ENCODE data around the gene SLC25A20.
A peak's percentile ranks its signal among the peaks of the same experiment; 100 is the strongest.

Gene SLC25A20

DNA sequence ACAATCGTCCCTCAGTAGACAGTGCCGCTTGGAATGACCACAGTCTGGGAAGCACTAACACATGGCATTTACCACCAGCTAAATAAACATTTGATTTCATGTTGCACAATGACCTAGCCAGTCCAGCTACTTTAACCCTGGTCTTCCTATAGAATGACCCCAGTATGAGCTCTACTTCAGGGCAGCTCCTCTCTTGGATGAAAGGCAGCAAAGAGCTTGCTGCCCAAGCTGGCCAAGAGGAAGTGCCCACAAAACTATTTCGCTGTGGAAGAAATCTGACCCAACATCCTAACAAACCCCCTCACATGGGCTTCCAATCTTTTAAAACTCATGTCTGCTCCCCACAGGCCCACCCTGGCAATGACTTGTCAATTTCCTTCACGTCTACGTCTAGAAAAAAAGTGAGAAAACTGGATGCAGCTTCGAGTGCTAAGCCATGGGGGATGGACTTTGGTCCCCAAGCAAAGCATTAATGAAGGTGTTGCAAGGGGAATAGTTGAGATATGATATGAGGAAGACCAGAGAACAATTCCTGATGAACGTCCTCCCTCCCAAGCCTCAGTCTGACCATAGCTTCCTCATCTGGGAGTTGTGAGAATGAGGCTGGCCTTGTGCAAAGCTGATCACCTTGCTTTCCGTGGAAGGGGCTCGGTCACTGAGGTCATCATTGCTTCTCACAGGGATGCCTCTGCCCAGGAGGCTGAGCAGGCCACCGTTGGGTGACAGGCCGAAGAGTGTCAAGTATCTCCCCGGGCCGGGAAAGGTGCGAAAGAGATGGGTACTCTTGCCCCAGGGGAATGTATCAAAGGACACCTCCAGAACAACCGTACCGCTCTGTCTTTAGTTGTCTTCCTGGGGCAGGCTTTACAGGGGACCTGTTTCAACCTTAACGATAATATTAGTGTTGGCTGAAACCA, 964 bp downstream of the SLC25A20 start:
- no peak for DNase-seq

DNA sequence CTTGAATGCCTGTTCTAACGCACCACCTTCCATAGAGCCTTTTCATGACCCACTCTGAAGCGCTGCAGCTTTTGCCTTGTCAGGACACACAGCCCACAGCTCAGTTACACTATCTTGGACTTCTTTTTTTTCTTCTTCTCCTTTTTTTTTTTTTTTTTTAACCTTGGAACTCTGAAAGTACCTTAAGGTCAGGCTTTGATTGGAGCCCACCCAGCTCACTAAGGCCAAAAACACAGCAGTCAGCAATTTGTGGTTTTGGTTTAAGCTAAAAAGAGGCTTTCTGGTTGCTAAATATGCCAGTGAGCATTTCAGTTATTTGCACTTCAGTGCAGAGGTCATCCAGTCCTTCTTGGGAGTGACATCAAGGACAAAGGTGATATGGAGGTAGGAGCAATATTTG, 1.7 kb downstream of the SLC25A20 start:
- no peak for DNase-seq

DNA sequence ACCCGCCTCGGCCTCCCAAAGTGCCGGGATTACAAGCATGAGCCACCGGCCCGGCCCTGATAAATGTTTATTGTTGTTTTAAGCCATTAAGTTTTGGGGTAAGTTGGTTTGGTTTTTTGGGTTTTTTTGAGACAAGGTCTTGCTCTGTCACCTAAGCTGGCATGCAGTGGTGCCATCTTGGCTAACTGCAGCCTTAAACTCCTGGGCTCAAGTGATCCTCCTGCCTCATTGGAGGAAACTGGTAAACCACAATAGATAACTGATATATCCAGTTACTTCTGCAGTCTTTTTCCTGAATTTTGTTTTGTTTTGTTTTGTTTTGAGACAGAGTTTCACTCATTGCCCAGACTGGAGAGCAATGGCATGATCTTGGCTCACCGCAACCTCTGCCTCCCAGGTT, 4.2 kb downstream of the SLC25A20 start:
- no peak for DNase-seq

DNA sequence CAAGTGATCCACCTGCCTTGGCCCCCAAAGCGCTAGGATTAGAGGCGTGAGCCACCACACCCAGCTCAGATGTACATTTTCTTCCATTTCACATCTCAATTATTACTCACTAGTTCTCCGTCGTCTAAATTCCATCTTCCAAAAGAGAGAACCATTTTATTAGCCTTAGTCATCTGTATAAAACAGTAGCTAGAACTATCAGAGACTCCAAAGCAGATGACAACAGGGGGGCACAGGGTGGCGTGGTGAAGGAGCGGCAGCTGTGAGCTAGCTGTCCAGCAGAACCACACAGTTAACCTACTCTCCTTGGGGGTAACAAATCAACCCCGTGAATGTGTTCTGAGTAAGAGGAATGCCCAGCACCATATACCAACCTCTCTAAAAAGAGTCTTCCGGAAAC, 7.1 kb downstream of the SLC25A20 start:
- no peak for DNase-seq

DNA sequence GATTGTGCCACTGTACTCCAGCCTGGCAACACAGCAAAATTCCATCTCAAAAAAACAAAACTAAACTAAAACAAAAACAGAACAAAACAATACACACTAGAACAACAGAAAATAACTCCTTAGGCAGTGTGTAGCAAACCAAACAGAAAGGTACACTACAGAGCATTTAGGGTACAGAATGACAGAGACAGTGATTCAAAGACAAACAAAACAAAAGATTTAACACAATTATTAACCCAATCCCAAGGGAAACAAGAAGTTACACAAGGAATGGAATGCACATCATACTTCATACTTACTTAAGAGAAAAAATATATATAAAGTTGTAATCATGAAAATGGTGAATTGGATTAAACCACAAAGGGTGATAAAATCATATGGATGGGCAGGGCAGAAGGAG, 12.9 kb downstream of the SLC25A20 start:
- no peak for DNase-seq

DNA sequence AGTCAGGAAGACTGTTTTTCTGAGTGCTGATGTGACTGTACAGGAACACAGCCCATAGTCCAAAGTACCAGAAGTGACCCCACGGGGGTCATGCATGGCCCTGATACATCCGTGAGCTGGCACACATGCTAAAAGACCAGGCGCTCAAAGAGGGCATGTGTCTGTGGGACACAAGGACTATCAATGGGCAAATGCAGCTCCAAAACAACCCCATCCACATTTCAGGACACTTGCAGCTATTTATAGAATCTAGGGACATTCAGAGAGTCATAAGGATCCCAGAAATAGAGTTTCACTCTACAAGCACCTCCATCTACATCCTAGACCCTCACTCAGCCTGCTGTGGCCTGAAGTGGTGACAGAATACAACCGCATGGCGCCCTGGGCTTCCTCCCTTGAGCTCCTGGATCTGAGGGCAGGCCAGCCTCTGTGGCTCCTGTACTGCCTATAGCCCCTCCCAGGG, 17.0 kb downstream of the SLC25A20 start:
- no peak for DNase-seq

DNA sequence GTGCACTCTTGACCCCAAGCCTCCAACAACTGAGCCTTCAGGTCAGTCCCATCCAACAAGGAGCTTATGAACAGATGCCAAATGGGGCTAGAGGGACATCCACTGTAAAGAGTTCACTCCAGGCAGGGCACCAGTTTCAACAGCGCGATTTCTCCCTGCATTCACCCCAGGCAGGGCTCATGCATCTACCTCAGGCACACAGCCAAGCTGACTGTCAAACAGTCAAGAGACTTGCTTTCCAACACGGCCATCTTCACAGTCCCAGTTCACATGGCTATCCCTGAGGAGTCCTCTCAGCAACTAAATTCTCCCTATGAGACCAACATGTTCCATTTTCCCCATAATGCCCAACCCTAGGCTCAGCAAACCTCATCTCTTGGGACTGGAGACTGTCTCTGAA, 17.7 kb downstream of the SLC25A20 start:
- no peak for DNase-seq

DNA sequence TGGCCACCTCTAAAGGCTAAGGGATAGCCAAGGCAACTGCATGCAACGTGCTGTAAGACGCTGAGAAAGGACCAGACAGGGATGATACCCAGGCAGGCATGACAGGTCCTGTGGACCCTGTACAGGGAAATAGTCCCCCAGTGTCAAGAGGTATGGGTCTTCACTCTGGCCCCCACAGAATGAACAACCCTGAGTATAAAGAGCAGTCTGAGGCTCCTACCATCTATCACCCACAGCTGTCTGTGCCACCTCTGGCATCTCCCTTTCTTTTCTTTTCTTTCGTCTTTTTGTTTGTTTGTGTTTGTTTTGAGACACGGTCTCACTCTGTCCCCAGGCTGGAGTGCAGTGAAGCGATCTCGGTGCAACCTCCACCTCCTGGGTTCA, 18.7 kb downstream of the SLC25A20 start:
- DNase-seq = no peak

DNA sequence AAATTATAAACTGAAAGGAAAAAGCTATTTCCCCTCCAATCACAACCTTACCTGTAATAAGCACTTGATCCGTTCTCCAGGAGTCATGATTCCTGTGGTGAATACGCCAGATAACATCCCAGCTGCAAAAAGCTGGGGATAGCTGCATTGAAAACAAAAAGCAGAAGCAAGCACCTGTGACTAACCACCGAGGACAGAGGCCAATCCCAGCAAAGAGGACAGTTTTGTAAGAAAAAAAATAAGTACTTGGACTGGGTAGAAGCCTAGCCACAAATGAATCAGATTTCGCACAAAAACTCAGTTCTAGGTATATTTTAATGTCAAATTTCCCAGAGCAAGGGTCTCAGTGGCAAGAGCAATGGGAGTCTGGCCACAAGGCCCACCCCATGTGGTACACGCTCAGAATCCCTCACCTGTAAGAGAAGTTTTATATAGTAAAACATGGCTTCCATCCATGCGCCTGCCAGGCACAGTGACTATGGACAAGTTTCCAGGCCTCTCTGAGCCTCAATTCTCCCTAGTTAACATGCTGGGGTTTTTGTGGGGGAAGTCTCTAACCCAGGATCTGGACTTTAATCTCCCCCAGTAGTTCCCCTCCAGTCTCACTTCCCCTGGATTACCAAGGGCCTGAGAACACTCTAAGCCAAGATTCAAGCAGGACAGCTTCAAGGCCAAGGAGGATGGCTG, 19.2 kb downstream of the SLC25A20 start:
- DNase-seq = no peak

DNA sequence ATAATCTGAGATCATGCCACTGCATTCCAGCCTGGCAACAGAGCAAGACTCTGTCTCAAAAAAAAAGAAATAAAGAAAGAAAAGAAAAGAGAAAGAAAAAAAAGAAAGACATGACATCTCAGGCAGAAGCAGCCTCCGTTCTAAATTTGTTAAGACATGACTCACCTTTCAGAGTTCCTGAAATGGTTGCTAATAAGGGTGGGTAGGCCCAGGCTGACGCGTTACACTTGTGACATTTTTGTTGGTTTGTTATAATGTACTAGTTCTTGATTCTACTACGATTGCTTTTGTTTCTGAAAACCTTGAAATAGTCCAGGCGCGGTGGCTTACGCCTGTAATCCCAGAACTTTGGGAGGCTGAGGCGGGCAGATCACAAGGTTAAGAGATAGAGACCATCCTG, 21.0 kb downstream of the SLC25A20 start:
- no peak for DNase-seq

DNA sequence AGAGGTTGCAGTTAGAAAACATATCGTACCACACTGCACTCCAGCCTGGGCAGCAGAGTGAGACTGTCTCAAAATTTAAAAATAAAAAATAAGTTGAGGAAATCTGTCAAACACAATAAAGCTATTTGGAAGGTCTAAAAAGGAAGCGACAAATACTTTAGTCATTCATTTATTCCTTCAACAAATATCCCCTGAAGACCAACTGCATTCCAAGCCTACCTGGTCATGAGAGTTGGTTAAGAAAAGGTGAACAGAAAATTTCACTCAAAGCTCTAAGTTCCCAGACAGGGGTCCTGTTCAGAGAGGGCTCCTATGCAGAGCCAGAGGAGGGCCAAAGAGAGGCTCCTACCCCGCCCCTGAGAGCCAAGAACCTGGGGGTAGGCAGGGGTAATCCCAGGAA, 35.6 kb downstream of the SLC25A20 start:
- DNase-seq = no peak

DNA sequence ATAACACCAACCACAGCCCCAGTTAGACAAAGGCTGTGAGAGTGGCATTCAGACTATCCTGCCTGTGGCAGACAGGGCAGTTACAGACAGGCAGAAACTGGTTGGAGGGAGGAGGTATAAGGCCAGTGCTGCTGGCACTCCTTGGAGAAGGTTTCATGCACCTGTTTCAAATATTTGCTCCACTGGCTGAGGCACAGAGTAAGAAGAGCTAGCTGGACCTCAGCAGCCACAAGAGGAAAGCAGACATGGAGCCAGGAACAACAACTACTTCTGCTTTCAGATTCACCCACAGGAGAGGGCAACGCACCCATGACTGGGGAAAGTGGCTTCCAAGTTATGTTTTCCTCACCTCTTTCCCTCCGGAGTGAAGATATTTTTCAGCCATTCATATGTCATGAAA, 39.5 kb downstream of the SLC25A20 start:
- no peak for DNase-seq

DNA sequence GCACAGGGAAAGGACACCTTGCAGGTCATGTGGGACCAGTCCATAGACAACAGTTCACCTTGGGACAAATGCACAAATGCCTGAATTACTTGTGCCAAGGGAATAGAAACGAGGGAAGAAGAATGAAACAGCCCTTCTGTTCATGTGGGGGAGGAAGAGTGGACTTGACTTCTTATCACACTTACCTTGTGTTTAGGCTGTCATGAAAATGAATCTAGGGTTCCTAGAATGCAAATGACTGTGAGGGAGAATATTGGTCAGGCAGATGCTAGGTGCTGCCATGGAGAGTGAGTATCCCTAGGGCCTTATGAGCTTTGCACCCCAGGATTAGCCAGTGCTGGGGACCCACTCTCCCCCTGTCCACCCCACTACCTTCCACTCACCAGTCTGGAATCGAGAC, 40.0 kb downstream of the SLC25A20 start:
- DNase-seq = no peak

DNA sequence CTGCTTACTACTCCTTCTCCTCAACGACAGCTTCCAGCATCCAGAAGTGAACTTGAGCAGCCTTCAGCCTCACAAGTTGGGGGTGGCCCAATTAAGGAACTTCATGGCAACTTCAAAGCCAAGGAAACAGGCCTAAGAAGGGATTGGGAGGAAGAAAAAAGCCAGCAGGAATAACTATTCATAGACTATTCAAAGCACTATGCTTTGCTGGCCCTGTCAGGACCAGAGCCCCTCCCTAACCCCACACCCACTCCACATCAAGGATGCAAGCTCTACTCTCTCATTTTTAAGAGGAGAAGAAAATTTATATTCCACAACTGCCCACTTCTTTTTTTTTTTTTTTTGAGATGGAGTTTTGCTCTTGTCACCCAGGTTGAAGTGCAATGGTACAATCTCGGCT, 41.0 kb downstream of the SLC25A20 start:
- DNase-seq = no peak

DNA sequence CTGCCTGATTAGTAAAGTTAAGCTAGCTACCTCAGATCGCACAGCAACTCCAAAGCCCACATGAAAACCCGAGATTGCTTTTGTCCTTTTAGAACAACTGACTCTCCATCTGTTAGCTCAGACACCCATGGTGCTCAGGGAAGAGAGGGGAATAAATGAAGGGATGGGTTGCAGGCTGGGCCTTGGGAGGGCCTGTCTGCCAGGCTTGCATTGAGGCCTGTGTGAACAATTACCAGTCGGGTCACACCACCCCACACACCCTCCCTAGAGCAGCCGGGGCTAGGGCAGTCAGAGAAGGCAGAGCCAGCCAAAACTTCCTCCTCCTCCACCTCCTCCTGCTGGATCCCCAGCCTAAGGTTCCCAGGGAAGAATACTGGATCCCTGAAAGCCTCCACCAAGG, 42.2 kb downstream of the SLC25A20 start:
- no peak for DNase-seq

DNA sequence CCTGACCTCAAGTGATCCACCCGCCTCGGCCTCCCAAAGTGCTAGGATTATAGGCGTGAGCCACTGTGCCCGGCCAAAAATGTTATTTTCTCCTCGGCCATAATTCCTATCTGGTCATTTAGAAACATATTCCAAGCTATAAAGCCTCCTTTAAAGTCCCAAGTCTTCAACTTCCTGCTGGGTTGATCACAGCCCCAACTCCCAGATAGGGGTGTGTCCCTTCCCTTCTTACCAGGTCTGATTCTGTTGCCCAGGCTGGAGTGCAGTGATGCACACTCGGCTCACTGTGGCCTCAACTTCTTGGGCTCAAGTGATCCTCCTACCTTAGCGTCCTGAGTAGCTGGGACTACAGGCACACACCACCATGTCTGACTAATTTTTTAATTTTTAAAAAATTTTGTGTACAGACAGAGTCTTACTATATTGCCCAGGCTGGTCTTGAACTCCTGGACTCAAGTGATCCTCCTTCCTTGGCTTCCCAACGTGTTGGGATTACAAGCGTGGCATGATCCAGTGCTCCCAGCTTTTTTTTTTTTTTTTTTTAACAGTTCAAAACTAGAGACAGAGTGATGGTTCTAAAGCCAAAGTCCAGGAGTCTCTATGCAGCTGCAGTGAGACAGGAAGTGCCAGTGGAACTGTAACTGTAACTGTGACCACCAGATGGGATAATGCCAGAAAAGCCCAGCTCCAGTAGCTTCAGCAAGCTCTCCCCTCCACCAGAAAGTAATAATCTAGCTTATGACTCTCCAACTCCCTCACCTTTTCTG, 42.8 kb downstream of the SLC25A20 start:
- DNase-seq = no peak

DNA sequence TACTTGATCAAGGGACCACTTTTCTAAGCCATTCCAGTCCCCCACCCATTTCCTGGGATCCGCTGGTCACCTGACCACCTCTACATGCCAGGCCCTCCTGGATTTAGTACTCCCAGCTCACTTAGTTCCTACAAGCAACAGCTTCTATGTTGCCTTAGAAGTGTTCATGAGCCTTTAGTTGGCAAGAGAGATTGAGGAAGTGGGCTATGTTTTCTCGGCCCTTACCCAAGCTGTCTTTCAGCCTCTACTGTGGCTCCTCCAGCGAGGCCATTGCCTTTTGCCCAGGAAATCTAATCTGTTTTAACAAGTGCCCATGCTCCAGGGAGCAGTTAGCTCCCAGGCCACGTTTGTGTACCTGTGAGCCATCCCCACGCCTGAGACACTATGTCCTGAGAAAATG, 46.5 kb downstream of the SLC25A20 start:
- no peak for DNase-seq

DNA sequence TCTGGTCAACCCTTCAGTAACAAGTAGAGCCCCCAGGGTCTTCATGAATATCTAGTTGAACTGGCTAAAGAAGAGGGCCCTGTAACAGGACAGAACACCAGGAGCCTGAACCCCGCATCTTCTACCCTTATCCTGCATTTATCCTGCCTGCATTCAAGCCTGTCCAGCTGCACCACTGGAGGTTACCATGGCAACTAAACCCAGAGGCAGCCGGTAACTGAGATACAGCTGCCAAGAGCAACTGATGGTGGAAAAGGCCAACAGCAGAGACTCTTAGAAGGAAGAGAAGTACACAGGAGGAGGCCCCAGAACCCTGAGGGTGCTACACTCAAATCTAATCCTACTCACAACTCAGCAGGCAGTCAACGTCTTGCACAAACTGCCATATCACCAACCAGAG, 47.3 kb downstream of the SLC25A20 start:
- no peak for DNase-seq

DNA sequence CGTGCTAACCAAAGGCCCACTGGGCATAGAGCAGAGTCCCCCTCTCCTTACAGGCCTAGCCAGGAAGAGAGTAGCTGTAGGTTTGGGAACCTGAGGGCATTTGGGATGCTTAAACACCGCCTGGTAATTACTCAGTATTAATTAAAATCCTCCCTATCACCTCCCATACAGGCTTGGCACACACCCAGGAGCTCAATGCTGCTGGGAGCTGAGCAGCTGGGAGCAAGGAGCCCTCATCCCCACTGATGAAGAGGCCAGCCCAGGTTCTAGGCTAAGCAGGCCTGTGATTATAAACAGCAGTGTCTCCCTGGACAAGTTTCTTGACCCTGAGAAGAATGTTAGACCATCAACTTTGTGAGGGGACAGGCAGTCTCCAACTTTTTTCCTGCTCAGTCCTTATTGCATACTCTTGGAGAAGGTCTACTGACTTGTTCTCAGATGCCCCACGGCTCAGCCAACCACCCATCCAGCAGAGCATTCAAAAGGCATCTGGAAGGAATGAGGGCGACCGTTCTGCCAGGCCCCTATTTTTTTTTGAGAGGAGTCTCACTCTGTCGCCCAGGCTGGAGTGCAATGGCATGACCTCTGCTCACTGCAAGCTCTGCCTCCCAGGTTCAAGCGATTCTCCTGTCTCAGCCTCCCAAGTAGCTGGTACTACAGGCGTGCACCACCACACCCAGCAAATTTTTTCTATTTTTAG, 49.7 kb downstream of the SLC25A20 start:
- no peak for DNase-seq

DNA sequence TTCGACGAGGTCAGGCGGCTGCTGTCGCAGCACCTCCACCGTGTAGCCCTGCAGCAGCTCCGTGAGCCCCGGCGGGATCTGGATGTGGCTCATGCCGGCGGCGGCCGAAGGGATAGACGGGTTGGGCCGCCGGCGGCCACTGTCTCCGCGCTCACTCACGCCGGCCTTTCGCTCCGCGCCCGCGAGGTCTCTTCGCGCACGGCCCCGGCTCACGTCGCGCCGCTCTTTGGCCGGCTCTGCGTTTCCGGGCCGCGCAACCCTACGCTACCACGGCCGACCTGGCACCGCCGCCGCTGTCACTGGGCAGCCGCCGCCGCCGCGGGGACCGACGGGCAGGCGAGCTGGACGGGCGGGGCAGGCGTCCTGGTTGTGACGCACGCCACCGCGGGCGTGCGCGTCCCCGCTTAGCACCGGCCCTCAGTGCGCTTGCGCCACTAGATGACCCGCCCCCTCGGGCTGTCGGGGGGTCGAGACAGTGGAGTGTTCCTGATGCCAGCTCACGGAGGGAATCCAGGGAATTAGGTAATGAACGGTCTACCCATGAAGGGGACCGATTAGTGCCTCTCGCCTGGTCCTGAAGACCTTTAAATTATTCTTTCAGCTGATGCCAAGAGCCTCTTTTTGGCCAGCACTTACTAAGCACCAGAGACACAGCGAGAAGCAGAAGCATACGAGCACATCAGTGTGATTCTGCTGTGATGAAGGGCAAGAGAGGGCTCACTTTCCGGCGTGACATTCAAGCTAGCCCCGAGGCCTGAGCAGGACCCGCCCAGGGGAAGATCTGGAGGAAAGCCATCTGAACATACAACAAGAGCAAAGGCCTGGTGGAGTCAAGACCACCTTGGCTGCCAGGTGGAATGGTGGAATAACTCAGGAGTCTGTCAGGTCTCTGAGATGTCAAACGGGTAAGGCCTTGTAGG, 50.9 kb downstream of the SLC25A20 start, which contains the start of gene PRKAR2A:
PRKAR2A (minus strand) TSS at position 371 of the 920 bp plus-strand sequence; CDS start at position 93, 278 bp downstream.
- peak; percentile 81 for DNase-seq

DNA sequence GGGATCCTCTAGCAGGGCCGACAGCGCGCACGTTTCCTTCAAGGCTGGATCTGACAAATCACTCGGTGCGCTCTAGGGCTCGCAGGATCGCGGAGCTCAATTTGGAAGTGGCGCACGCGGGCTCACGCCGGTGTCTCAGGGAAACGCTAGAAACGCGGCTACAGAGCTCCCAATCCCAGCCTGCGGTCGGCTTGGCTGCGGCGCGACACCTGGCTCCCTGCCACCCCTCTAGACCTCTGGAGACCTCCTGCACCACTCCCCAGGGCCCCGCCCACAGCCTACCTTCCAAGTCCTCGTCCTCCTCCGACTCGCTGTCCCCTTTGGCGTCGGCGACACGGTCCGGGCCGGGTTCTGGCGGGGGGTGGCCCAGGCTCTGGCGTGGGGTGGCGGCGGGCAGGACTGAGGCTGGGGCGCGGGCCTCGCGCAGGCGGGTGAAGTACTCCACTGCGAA, 51.6 kb downstream of the SLC25A20 start:
- DNase-seq = peak; percentile 31

DNA sequence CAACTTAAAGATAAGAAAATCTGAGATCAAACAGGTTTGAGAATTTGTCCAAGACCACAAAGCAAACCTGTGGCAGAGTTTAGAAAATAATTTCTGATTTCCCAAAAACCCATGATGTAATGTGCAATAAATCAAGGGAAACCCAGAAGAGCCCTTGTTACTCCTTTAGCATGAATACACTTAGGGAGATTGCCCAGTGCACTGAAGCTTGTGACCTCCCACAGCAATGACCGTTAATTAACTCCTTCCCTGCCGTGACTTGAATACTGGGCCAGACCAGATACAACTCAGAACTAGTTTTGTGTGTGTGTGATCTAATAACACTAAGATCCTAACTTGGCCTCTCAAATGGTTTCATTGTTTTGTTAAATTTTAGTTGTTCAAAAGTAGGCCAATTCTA, 53.5 kb downstream of the SLC25A20 start:
- DNase-seq = no peak
